ENCODE data around the gene DPP7.

DNA sequence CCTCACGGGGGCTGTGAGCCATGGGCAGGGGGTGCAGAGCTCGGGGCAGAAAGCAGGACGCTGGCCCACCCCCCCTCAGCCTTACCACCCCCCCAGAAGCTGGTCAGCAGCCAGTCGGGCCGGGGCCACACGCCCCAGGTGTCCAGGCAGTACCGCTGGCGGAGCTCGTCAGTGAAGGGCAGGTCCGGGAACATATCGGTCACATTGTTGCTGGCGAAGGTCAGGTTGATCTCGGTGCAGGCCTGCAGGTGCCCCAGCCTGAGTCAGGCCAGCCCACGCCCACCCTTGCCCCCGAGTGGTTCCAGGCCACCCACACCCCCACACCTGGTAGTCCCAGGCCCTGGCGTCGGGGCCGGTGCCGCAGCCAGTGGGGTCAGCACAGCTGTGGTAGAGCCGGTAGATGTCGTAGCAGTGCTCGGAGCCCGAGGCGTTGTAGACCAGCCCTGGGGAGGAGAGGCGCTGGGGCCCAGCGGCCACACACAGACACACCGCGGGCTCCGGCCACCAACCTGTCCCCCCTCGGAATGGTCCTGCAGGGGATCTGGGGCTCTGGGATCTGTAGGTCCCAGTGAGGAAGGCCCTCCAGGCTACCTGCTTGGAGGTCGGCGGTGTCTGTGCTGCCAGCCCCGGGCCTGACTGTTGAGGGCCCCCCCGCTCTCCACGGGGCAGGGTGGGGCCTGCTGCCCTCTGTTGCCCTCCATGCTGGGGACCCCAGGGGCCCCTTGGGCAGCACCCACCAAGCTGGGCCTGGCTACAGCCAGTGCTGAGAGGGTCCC is 2.6 kb downstream of the DPP7 start:
- TF ChIP-seq SIN3A (IDR thresholded peaks at IDR 0.05; ENCODE audit: borderline replicate concordance, insufficient read depth, low read length) (no peak), POLR2AphosphoS5 (IDR thresholded peaks at IDR 0.05; ENCODE audit: low read depth, low read length) (no peak)
- TF ChIP-seq, protein P1, sequence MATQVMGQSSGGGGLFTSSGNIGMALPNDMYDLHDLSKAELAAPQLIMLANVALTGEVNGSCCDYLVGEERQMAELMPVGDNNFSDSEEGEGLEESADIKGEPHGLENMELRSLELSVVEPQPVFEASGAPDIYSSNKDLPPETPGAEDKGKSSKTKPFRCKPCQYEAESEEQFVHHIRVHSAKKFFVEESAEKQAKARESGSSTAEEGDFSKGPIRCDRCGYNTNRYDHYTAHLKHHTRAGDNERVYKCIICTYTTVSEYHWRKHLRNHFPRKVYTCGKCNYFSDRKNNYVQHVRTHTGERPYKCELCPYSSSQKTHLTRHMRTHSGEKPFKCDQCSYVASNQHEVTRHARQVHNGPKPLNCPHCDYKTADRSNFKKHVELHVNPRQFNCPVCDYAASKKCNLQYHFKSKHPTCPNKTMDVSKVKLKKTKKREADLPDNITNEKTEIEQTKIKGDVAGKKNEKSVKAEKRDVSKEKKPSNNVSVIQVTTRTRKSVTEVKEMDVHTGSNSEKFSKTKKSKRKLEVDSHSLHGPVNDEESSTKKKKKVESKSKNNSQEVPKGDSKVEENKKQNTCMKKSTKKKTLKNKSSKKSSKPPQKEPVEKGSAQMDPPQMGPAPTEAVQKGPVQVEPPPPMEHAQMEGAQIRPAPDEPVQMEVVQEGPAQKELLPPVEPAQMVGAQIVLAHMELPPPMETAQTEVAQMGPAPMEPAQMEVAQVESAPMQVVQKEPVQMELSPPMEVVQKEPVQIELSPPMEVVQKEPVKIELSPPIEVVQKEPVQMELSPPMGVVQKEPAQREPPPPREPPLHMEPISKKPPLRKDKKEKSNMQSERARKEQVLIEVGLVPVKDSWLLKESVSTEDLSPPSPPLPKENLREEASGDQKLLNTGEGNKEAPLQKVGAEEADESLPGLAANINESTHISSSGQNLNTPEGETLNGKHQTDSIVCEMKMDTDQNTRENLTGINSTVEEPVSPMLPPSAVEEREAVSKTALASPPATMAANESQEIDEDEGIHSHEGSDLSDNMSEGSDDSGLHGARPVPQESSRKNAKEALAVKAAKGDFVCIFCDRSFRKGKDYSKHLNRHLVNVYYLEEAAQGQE (IDR thresholded peaks at IDR 0.05; ENCODE audit: insufficient read depth in 1 of 2, low read depth in 2 of 2, low read length in 2 of 2) = no peak

All from PFSK-1 (cell line).